Hematopoietic multipotent progenitor cell treated with erythropoietin and hydrocortisone succinate and interleukin-3 and kit ligand, for 17 days (in vitro differentiated cells): Measurements from ENCODE around the gene CASP9.

Source experiments
- DNase-seq: peaks from one replicate; pipeline ENCODE4 v3.0.0-alpha.2; 2015; ENCODE audit warnings: low spot score

Gene CASP9

DNA sequence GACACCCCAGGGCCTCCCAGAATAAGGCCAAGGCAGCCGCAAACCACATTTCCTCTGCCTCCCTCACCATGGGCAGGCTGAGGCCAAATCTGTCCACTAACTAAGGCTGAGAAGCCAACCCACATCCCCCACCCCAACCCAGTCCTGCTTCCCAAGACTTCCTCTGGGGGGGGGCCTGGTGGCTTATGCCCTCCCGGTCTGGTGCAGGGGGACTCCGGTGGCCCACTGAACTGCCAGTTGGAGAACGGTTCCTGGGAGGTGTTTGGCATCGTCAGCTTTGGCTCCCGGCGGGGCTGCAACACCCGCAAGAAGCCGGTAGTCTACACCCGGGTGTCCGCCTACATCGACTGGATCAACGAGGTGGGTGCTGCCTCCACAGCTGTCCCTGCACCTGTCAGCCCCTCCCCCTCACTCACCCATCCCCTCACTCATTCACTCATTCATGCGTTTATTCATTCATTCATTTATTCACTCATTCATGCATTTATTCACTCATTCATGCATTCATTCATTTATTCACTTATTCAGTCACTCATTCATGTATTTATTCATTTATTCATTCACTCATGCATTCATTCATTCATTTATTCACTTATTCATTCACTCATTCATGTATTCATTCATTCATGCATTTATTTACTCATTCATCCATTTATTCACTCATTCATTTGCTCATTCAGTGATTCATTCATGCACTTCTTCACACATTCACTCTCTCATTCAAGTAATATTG, 78.5 kb downstream of the CASP9 start:
- DNase-seq: no peak

DNA sequence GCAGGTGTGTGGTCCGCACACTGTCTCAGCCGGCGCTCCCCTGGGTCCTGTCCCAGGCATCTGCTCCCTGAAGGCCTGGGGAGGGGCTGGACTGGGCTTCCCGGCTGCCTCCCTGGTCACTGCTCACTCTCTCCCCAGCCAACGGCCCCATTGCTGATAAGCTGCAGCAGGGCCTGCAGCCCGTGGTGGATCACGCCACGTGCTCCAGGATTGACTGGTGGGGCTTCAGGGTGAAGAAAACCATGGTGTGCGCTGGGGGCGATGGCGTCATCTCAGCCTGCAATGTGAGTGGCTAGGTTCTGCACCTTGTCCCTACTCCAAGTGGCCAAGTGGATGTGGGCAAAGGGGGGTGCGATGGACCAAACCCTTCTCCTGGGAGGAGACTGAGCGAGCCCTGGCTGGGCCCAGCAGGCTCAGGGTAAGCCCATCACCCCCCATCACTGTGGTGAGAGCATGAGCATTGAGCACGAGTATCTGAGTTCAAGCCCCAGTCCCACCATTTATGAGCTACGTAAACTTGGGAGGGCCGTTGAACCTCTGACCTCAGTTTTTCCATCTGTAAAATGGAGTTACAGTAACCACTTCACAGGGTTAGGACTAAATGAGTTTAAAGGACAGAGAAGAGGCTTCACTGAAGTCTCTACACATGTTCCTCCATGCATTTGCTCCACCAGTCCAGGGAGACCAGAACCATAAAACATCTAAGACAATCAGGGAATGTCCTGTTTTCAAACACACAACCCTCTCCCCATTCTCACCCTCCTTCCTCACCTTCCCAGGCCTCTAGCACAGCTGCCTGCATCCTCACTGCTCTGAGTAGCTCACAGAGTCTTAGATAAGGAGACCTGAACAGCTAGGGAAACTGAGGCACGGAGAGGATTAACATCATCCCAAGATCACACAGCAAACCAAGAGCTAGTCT, 79.3 kb downstream of the CASP9 start:
- no peak for DNase-seq

DNA sequence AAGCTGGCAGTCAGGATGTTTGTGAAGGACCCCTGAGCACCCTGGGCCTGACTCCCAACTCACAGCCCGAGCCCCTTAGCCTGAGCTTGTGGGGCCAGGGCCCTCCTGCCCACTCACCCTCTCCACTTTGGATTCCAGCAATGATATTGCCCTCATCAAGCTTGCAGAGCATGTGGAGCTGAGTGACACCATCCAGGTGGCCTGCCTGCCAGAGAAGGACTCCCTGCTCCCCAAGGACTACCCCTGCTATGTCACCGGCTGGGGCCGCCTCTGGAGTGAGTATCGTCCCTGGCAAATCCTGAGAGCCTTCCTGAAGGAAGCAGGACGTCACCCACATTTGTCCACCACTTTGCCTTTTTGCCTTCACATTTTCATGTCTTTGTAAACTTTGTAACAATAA, 80.7 kb downstream of the CASP9 start:
- no peak for DNase-seq

DNA sequence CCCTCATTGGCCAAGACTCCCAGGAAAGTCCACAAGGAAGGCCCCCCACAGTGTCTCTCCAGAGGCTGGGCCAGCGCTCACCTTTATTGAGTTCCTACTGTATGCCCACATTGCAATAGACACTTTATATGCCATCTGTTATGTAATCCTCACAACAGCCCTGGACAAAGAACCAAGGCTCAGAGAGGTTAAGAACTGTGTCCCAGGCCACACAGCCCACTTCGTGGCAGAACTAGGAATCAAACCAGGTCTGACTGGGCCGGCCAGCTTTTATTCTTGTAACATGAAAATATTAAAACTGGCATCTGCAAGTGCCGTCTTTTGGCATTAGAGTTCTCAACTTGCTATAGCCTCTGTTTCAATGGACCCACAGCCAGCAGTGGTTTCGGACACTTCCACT, 81.3 kb downstream of the CASP9 start:
- no peak for DNase-seq

DNA sequence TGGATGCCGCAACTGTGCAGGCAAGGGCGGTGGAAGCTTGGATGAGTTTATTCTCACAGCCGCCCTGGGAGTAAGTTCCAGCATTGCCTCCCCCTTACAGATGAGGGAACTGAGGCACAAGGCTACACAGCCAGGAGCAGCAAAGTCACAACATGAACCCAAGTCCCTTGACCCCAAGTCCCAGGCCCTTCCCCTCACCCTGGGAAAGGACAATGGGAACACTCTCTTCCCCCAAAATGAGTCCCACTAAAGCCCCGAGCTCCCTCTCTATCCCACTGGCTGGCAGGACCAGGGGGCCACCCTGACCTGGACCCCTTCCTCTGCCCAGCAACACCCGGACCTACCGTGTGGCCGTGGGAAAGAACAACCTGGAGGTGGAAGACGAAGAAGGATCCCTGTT, 81.9 kb downstream of the CASP9 start:
- DNase-seq: no peak
